Measurements from ENCODE around the gene ZNF689.
A peak's percentile ranks its signal among the peaks of the same experiment; 100 is the strongest.
"Not testable (repeated sequence)": the region's sequence is repeated elsewhere in the genome, so short reads cannot be mapped to it uniquely, and the experiment has no call there.

The ZNF689 gene

GRCh38 chr16:30609926-30610839 lies at the start of gene ZNF689:
Gene ZNF689, minus strand, starts transcription at chr16:30610389. Its CDS starts 348 bp downstream, at chr16:30610041.
- DNase-seq: peak; percentile 90 to 96 (median 93)

GRCh38 chr16:30658731-30659506 lies 48.7 kb upstream of the ZNF689 start:
- DNase-seq: no peak

- DNase-seq: peak; percentile 99 to 100 (median 100)
Measured at GRCh38 chr16:30657866-30658730, 47.9 kb upstream of the ZNF689 start, which contains the start of gene FBRS. Gene FBRS, plus strand, starts transcription at chr16:30658431. Its CDS starts 1,088 bp downstream, at chr16:30659519.

GRCh38 chr16:30656974-30657865 lies 47.0 kb upstream of the ZNF689 start:
- DNase-seq: no peak

DNA sequence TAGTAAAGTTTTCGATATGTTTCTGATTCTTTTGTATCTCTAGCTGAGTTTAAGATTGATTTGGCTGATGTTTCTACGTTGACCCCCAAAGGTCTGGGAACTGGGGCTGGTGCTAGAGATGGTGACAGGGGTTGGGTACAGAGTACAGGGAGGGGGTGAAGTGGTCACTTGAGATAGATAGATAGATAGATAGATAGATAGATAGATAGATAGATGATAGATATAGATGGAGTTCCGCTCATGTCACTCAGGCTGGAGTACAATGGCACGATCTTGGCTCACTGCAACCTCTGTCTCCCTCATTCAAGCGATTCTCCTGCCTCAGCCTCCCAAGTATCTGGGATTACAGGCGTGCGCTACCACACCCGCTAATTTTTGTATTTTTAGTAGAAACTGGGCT lies 46.2 kb upstream of the ZNF689 start:
- DNase-seq: no peak

GRCh38 chr16:30655815-30656347 lies 45.7 kb upstream of the ZNF689 start:
- DNase-seq: no peak

DNA sequence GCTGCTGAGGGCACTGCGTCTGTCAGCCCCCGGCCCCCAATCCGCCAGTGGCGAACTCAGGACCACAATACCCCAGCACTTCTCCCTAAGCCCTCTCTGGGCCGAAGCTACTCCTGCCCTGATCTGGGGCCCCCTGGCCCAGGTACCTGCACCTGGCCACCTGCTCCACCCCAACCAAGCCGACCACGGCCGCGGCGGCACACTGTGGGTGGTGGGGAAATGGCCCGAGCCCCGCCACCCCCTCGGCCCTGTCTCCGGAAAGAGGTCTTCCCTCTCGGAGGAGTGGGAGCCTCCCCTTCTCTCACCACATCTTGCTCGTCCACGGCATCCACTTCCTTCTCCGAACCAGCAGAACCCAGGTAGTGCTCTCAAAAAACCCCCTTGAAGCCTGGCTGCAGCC lies 44.7 kb upstream of the ZNF689 start:
- DNase-seq: no peak

- no peak for DNase-seq
Measured at GRCh38 chr16:30652718-30653117, 42.5 kb upstream of the ZNF689 start.

GRCh38 chr16:30652005-30652296 lies 41.8 kb upstream of the ZNF689 start:
- DNase-seq: peak in 1 of 6 experiments; percentile 27

DNA sequence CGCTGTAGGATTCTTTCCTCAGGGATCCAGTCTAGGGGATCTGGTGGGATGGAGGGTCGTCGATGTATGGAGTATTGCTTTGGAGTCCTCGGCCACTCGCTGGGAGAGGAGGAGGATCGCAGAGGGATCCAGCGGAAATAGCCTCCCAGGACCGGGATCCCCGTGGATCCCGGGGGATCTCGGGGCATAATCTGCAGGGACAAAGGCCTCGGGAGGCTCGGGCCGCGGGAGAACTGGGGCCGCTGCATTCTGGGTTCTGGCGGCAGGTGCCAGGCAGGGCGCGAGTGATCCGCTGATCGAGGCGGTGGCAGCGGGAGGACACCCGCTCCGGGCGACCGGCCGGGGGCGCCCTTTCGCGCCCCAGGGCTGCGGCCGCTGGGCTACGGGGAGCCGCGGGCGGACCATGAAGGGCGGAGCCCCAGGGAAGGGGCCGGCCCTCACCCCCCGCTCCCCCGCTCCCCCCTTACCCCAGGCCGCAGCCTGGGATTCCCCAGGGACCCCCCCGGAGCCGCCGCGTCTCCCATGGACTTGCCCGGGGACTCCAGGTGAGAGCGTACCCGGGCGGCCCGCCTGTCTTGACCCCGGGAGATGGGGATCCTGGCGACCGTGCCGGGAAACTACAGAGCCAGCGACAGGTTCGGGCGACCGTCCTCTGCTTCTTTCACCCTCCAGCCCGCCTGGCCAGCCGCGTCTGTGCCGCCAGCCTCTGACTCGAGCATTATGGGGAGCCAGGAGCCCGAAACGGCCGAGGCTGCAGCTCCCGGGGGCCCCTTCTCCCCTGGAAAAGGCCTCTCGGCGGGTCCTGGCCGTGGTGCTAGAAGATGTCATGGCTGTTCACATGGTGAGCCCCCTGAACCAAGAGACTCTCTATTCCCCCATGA lies 41.2 kb upstream of the ZNF689 start:
- peak; percentile 49 to 73 (median 63) for DNase-seq

GRCh38 chr16:30650369-30651123 lies 40.4 kb upstream of the ZNF689 start, which contains the start of gene PRR14:
Gene PRR14, plus strand, starts transcription at chr16:30650960. Its CDS starts 686 bp downstream, at chr16:30651646.
- peak; percentile 92 to 98 (median 96) for DNase-seq

DNA sequence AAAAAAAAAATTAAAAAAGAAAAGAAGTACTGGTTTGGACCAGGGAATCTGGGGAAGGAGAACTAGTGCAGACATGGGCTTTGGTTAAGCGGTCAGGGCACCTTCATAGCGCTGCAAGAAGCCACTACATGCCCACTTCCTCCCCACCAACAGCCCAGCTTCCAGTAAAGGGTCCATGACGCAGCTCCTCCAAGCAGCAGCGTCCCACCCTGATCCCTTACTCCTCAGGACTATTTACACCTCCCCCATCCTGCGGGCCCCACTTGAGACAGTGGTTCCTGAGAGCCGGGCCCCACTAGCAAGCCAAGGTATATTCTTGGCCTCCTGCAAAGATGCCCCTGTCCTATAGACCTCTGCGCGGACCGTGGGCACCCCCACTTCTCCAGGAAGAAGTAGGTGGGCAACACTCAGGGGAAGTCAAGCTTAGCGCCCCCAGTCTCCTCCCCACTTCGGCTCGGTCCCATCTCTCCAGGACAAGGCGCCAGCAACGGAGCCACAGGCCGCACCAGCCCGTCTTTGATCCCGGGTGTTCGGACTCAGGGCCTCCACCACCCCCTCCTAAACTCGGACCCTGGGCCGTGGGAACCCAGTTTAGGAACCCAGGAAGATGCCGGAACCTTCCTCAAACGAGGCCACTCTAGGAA lies 39.7 kb upstream of the ZNF689 start:
- DNase-seq: peak in 2 of 6 experiments; percentile 38 to 51

DNA sequence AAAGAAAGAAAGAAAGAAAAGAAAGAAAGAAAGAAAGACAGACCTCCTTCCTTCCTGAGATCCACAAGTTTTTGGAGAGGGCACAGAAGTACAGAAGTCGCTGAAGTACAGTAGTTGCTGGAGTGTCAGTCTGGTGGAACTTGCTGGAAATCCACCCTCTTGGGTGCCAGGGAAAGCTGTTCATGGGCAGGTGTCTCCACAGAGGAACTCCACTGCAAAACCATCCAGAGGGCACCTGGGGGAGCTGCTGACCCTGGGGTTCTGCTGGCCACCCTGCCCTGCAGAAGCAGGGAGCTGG lies 37.0 kb upstream of the ZNF689 start:
- DNase-seq: no peak

DNA sequence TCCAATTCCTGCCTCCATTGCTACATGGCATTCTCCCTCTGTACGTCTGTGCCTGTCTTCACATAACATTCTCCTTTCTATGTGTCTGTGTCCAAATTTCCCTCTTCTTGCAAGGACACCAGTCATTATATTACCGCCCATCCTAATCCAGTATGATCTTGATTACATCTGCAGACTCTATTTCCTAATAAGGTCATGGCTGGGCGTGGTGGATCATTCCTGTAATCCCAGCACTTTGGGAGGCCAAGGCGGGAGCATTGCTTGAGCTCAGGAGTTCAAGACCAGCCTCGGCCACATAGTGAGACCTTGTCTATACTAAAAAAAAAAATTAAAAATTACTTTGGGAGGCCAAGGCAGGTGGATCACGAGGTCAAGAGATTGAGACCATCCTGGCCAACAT lies 35.5 kb upstream of the ZNF689 start:
- no peak for DNase-seq

DNA sequence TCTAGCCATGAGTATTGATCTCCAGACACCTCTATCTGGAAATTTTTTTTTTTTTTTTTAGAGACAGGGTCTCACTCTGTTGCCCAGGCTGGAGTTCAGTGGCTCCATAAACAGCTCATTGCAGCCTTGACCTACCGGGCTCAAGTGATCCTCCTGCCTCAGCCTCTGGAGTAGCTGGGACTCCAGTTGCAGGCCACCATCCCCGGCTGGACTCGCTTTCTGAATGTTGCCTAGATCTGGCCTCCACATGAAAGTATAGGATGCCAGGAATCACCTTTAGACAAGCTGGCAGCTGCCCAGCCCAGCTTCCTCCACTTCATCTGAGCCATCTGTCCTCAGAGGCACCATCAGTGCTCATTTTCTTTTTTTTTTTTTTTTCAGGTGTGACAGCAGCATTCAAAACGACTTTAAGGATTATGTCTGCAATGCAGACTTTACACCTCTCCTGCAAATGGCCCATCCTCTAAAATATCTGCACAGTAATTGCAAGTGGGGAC lies 34.2 kb upstream of the ZNF689 start:
- DNase-seq: no peak

DNA sequence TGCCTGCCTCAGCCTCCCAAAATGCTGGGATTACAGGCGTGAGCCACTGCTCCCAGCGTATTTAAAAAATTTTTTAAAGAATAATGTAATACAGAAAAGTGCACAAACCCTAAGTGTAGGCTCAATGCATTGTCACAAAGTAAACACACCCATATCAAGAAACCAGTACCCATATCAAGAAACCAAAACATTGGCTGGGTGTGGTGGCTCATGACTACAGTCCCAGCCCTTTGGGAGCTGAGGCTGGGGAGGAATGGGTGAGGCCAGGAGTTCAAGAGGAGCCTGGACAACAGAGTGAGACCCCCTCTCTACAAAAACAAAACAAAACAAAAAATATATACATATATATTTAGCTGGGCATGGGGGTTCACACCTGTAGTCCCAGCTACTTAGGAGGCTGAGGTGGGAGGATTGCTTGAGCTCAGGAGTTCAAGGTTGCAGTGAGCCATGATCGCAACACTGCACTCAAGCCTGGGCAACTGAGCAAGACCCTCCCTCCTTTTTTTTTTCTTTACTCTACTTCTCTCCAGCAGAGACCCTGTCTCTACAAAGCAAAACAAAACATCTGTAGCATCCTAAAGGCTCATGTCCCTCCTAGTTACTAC lies 31.3 kb upstream of the ZNF689 start:
- no peak for DNase-seq

DNA sequence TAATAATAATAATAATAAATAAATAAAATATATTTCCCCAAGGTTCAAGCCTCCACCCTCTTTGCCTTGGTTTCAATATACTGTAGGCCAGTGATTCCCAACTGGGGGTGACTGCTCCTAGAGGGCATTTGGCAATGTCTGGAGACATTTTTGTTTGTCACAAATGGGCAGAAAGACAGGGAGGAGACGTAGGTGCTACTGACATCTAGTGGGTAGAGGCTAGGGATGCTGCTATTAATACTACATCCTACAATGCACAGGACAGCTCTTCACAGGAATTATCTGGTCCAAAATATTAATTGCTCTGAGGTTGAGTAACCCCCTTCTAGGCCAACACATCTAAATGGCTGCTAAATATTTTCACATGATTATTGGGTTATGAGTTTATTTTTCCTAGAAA lies 27.8 kb upstream of the ZNF689 start:
- DNase-seq: peak in 2 of 6 experiments; percentile 14 to 15

- DNase-seq: not testable (repeated sequence)
Measured at GRCh38 chr16:30637139-30637538, 26.9 kb upstream of the ZNF689 start.

DNA sequence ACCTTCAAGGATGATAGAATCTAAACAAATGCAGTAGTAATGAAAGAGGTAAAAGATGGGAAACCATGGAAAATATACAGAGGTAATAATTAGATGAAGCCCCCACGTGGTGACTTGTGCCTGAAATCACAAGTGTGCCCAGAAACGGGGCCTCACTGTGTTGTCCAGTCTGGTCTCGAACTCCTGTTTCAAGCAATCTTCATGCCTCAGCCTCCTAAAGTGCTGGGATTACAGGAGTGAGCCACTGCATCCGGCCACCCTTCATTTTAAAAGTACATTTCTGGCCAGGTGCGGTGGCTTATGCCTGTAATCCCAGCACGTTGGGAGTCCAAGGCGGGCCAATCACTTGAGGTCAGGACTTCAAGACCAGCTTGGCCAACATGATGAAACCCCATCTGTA lies 26.4 kb upstream of the ZNF689 start:
- no peak for DNase-seq
